ENCODE results near the gene TMEM39A.

TMEM39A gene

DNA sequence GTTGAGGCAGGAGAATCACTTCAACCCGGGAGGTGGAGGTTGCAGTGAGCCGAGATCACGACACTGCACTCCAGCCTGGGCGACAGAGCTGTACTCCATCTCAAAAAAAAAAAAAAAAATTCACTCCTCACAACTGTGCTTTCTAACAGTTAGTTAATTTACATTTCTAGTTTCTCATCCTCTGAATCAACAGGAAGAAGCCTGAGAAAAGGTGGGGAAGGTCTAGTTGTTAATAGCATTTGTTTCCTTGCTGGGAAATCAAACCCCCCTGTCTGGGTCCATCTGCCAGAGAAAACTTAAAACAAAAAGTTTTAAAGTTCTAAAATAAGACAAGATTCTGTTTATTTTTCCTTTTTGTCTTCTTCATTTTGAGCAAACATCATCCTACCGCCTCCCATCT, 62.3 kb downstream of the TMEM39A start:
- DNase-seq (ENCODE audit: low read depth in 2 of 2): no peak

DNA sequence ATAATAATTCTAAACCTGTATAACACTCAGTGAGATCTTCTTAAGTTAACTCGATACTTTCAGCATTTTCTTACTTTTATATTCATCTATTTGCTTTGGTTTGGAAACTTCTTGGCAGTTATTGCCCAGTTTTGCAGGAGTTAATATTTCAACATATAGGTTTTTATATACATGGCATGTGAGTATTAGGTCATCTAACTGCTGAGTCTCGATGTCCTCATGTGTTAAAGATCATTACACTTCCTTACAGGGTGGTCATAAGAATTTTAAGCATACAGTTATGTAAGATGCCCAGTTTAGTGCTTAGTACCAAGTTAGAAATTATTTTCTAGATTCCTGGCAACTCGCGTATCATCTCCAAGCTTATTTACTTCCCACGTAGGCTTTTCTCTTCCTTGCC, 62.9 kb downstream of the TMEM39A start:
- no peak for DNase-seq (ENCODE audit: low read depth in 2 of 2)

DNA sequence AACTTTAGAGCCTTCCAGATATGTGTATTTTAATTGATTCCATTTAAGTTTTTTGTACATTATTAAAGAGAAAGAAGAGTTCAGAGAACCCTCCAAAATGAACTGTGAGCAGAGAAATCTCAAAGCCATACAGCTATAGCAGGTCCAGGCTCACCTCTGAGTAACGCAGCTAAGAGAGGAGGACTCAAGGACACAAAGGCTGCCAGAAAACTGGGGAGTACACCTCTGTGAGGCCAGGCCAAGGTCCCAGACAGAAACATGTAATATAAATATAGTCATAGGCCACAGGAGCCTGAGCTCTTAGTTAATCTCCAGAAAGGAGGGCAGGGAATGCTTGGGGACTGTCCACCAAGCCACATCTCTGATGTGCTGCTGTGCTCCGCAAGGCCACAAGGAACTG, 66.5 kb downstream of the TMEM39A start:
- DNase-seq (ENCODE audit: low read depth in 2 of 2): no peak

DNA sequence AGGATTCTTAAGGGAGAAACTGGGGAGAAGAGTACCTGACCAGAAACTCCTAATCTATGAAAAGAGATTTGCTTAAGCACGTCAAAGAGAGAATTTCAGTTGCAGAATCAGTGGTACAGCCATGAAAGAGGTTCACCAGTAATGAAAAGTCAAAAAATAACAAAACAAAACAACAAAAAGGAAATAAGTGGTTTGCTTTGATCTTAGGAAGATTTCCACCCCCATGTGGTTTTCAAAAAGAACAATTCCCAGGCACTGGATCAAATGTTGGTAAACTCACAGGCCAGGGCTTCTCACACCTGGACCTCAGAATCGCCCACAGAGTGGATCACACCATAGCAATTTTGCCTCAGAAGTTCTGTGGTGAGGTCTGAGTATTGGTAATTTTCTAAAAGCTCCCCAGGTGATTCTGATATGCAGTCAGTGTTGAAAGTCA, 67.5 kb downstream of the TMEM39A start:
- no peak for DNase-seq (ENCODE audit: low read depth in 2 of 2)

DNA sequence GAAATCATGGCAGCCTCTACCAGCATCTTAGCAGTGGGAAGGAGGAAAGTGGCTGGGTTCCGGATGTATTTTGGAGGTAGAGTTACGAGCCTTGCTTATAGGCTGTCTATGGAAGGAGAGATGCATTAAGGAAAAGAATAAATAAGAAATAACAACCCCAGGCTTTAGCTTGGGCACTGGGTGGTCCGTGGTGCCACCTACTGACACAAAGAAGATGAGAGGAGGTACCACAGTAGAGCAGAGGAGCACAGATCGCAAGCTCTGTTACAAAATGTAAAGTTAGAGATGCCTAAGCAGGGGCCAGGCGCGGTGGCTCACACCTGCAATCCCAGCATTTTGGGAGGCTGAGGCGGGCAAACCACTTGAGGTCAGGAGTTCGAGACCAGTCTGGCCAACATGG, 74.8 kb downstream of the TMEM39A start:
- DNase-seq (ENCODE audit: low read depth in 2 of 2): no peak

DNA sequence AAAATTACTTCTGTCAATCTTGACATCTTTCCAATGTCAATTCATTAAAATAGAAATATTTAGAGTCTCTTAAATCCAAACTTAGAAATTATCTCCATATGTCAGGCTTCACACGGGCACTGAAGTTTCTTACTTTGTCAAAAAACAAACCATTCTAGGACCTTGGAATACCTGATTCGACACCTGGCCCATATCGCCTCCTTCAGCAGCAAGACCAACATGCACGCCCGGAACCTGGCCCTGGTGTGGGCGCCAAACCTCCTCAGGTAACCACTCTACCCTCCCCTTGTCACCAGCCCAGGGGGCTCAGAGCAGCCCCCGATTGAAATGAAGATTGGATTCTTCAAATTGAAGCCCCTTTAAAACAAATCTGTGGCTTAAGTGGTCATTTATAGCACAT, 81.3 kb downstream of the TMEM39A start:
- DNase-seq (ENCODE audit: low read depth in 2 of 2): no peak

DNA sequence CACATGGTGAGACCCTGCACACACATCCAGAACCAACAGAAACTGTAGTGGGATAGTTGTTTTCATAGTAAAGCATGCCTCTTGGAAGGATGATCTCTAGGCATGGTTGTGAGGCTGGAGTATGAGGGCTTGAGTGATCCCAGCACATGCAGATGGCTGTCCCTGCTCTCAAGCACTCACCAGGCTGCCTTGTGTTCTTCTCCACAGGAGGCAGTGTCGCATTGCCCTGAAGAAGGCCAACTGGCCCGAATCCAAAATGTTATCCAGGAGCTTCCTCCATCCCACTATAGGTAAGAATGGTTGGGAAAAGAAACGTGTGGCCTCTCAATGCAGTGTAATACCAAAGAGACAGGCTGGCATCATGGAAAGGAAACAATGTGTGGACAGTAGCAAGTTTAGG, 82.7 kb downstream of the TMEM39A start:
- DNase-seq (ENCODE audit: low read depth in 2 of 2): no peak
